ENCODE measurements around the gene SH3BGRL3. TPM values are rescaled to one million over a fixed set of nuclear protein-coding genes. Genes with fewer than 3 reads are reported as not detected.

Gene SH3BGRL3
- total RNA-seq, 1 experiment from 2014 or later: 143 TPM

DNA sequence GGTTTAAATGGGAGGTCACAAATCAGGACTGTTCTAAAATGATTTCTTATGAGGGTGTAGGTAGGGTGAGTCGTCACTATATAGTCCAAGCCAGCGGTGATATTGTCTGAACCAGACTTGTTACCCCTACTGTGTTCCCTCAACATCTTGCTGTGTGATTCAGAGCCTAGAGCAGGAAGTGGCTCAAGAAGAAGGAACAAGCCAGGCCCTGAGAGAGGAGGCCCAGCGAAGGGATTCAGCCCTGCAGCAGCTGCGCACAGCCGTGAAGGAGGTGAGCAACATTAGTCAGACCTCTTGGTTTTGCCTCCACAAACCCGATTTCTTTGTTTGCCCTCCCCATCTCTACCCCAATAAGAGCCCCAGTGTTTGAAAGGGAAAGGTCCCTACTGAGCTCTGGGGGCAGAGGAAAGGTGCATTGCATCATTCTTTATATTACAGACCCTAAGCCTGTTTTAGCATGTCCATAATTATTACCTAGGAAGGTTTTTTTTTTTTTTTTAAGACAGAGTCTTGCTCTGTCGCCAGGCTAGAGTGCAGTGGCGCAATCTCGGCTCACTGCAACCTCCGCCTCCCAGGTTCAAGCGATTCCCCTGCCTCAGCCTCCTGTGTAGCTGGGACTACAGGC is 5.0 kb upstream of the SH3BGRL3 start:
- no peak overlapping the region for H3K4me2 ChIP-seq (ENCODE audit: low read depth, low read length, poor library complexity, severe bottlenecking)
- DNase-seq: no peak
- no peaks in the 10 kb centered on the region for H3K9me2 ChIP-seq (replicated peaks; ENCODE audit: insufficient read depth, low read length)
- no peak overlapping the region for H2AFZ ChIP-seq (ENCODE audit: low read length)
- H4K20me1 ChIP-seq (ENCODE audit: insufficient read depth, low read depth, low read length): no peaks in the 10 kb centered on the region
- H3K9ac ChIP-seq (ENCODE audit: low read length): no peak overlapping the region
- H3K79me2 ChIP-seq (ENCODE audit: low read length): peaks cover 9% of the 10 kb centered on the region
- no peak overlapping the region for H3K27ac ChIP-seq (ENCODE audit: low read length)
- no peak overlapping the region for H3K4me3 ChIP-seq (ENCODE audit: low read length)
- peaks cover 33% of the 10 kb centered on the region; the same call in 1 of the 2 replicates for H3K36me3 ChIP-seq (ENCODE audit: insufficient read depth, low read length)
- no peaks in the 10 kb centered on the region for H3K27me3 ChIP-seq (ENCODE audit: low read length)
- no peaks in the 10 kb centered on the region for H3K9me3 ChIP-seq (ENCODE audit: low read length)
- peaks cover 31% of the 10 kb centered on the region for H3K4me1 ChIP-seq (ENCODE audit: low read length)

DNA sequence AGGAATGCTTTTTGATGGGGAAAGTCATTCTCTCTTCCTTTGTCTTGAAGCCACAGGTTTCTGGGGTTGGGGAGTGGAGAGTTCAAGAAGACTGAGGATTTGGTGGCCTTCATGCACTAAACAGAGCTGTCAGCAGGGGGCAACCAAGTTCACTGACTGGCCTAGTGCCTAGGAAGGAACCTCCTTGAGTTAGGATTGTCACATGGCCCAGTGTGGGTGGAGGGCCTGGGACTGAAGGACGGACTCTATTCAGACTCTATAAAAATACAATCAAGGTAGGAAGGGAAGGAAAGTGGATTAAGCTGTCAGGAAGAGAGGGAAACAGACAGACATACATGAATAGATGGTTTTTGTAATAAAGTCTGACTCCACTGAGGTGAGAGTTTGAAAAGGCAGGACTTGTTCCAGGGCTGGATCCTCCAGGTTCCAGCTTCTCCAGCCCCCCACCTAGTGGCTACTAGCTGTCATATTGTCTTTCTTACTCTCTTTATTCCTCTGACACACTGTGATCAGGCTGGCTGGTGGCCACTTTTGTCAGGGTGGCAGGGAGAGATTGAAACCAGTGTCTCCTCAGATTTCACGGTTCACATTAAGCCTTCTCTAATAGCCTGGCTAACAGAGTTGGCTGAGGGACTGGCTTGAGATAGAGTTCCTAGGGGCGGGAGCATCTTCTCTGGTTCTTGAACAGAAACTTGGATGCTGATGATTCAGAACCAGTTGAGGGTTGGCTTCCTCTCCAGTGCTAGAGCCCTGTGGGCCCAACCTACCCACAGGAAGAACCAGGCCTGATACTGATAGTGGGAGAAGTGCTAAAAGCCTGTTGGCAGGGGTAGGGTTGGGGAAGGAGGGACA is 4.1 kb upstream of the SH3BGRL3 start:
- H3K4me2 ChIP-seq (ENCODE audit: low read depth, low read length, poor library complexity, severe bottlenecking): no peak overlapping the region
- no peak overlapping the region for H2AFZ ChIP-seq (ENCODE audit: low read length)
- H3K4me1 ChIP-seq (ENCODE audit: low read length): peaks cover 35% of the 10 kb centered on the region
- H3K27ac ChIP-seq (ENCODE audit: low read length): peak overlapping the region; percentile 98
- no peak overlapping the region for H3K4me3 ChIP-seq (ENCODE audit: low read length)
- H3K9ac ChIP-seq (ENCODE audit: low read length): peak overlapping the region; percentile 38
- H3K9me2 ChIP-seq (replicated peaks; ENCODE audit: insufficient read depth, low read length): no peaks in the 10 kb centered on the region
- peak; percentile 91 for DNase-seq
- H3K36me3 ChIP-seq (ENCODE audit: insufficient read depth, low read length): peaks cover 32% of the 10 kb centered on the region; the same call in 1 of the 2 replicates
- H3K27me3 ChIP-seq (ENCODE audit: low read length): no peaks in the 10 kb centered on the region
- peaks cover 18% of the 10 kb centered on the region for H3K79me2 ChIP-seq (ENCODE audit: low read length)
- no peaks in the 10 kb centered on the region for H4K20me1 ChIP-seq (ENCODE audit: insufficient read depth, low read depth, low read length)
- no peaks in the 10 kb centered on the region for H3K9me3 ChIP-seq (ENCODE audit: low read length)

DNA sequence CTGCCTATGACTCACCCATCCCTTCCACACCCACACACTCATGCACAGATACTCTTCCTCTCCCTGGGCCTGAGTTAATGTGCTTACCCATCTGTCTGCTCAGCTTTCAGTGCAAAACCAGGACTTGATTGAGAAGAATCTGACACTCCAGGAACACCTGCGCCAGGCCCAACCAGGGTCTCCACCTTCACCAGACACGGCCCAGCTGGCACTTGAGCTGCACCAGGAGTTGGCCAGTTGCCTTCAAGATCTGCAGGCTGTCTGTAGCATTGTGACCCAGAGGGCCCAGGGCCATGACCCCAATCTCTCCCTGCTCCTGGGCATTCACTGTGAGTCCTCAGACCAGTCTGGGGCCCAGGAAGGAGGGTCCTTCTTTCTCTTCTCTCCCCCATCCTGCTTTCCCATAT is 3.5 kb upstream of the SH3BGRL3 start:
- Histone ChIP-seq H3K9me3 (ENCODE audit: low read length) (no peaks in the 10 kb centered on the region), H3K79me2 (ENCODE audit: low read length) (peaks cover 22% of the 10 kb centered on the region), H3K9me2 (replicated peaks; ENCODE audit: insufficient read depth, low read length) (no peaks in the 10 kb centered on the region), H3K4me1 (ENCODE audit: low read length) (peaks cover 42% of the 10 kb centered on the region), H3K4me3 (ENCODE audit: low read length) (no peak overlapping the region), H3K9ac (ENCODE audit: low read length) (peak overlapping the region; percentile 38; the same call in 1 of the 2 replicates), H3K36me3 (ENCODE audit: insufficient read depth, low read length) (peaks cover 32% of the 10 kb centered on the region; the same call in 1 of the 2 replicates), H3K27me3 (ENCODE audit: low read length) (no peaks in the 10 kb centered on the region), H4K20me1 (ENCODE audit: insufficient read depth, low read depth, low read length) (no peaks in the 10 kb centered on the region), H3K27ac (ENCODE audit: low read length) (peak overlapping the region; percentile 98), H3K4me2 (ENCODE audit: low read depth, low read length, poor library complexity, severe bottlenecking) (no peak overlapping the region), H2AFZ (ENCODE audit: low read length) (no peak overlapping the region)
- DNase-seq: peak; percentile 45

DNA sequence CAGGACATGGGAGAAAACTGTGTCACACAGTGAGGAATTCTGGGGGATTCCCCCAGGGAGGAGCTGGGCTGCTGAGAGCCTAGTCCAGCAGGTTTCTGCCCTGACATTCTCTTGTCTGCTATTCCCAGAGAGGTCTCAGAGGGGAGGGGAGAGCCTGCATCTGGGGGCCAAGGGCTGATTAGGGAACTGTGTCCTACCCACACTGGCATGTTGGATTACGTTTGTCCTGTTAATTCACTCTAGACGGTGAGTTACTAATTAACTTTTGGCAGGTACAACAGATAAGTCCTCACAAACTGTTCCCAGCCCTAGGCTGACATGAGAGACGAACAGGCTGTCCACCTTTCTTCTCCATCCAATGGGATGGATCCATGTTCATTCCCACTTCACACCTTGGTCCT is 2.6 kb upstream of the SH3BGRL3 start:
- Histone ChIP-seq H3K9me3 (ENCODE audit: low read length) (no peaks in the 10 kb centered on the region), H3K27ac (ENCODE audit: low read length) (peak overlapping the region; percentile 98; the same call in 1 of the 2 replicates), H2AFZ (ENCODE audit: low read length) (no peak overlapping the region), H3K79me2 (ENCODE audit: low read length) (peaks cover 22% of the 10 kb centered on the region), H3K9ac (ENCODE audit: low read length) (no peak overlapping the region), H3K4me3 (ENCODE audit: low read length) (no peak overlapping the region), H3K27me3 (ENCODE audit: low read length) (no peaks in the 10 kb centered on the region), H4K20me1 (ENCODE audit: insufficient read depth, low read depth, low read length) (no peaks in the 10 kb centered on the region), H3K4me1 (ENCODE audit: low read length) (peaks cover 50% of the 10 kb centered on the region), H3K36me3 (ENCODE audit: insufficient read depth, low read length) (peaks cover 26% of the 10 kb centered on the region; the same call in 1 of the 2 replicates), H3K9me2 (replicated peaks; ENCODE audit: insufficient read depth, low read length) (no peaks in the 10 kb centered on the region), H3K4me2 (ENCODE audit: low read depth, low read length, poor library complexity, severe bottlenecking) (no peak overlapping the region)
- peak; percentile 41 for DNase-seq

DNA sequence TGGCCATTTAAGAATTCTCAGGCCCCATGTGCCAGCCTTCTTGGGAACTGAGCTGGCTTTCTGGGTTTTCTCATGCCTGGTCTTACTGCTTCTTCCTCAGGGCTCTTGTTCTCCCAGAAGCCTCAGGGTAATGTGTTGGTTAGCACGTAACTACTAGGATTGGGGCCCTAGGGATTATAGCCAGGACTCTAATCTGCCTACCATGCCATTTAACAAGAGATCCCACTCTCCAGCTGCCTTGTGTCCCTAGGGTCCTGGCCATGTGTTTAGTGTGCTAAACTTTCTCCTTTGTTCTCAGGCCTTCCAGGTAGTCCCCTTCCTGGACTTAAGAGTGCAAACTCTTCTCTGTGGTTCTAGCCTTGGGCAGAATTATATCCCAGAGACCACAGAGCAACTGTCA is 2.2 kb upstream of the SH3BGRL3 start:
- Histone ChIP-seq H3K27ac (ENCODE audit: low read length) (peak overlapping the region; percentile 98), H3K9me2 (replicated peaks; ENCODE audit: insufficient read depth, low read length) (no peaks in the 10 kb centered on the region), H4K20me1 (ENCODE audit: insufficient read depth, low read depth, low read length) (no peaks in the 10 kb centered on the region), H3K79me2 (ENCODE audit: low read length) (peaks cover 22% of the 10 kb centered on the region), H3K4me1 (ENCODE audit: low read length) (peaks cover 54% of the 10 kb centered on the region), H3K27me3 (ENCODE audit: low read length) (no peaks in the 10 kb centered on the region), H3K4me2 (ENCODE audit: low read depth, low read length, poor library complexity, severe bottlenecking) (no peak overlapping the region), H3K9ac (ENCODE audit: low read length) (peak overlapping the region; percentile 81), H3K4me3 (ENCODE audit: low read length) (no peak overlapping the region), H2AFZ (ENCODE audit: low read length) (no peak overlapping the region), H3K36me3 (ENCODE audit: insufficient read depth, low read length) (peaks cover 26% of the 10 kb centered on the region), H3K9me3 (ENCODE audit: low read length) (no peaks in the 10 kb centered on the region)
- peak; percentile 38 for DNase-seq

DNA sequence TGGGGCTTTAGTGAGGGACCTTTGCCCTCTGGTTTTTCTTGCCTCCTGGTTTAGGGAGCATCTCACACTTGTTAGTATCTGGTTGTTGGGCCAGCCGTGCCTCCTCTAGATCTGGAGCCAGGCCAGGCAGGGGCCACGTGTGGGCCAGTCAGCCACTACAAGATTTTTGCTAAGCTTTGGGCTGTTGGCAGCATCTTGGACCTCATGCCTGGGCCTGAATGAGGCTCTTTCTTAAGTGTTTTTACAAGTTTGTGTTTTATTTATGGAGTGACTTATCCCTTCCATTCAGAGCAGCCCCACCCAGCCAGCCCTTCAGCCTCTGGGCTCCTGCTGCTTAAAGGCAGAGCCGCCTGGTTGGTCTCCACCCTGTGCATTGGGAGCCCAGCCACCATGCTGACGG is 1.6 kb upstream of the SH3BGRL3 start:
- Histone ChIP-seq H3K9me3 (ENCODE audit: low read length) (no peaks in the 10 kb centered on the region), H3K27me3 (ENCODE audit: low read length) (no peaks in the 10 kb centered on the region), H2AFZ (ENCODE audit: low read length) (no peak overlapping the region), H3K79me2 (ENCODE audit: low read length) (peaks cover 22% of the 10 kb centered on the region), H3K27ac (ENCODE audit: low read length) (peak overlapping the region; percentile 98), H3K4me2 (ENCODE audit: low read depth, low read length, poor library complexity, severe bottlenecking) (peak overlapping the region; percentile 83), H3K9ac (ENCODE audit: low read length) (peak overlapping the region; percentile 81), H3K36me3 (ENCODE audit: insufficient read depth, low read length) (peaks cover 21% of the 10 kb centered on the region), H4K20me1 (ENCODE audit: insufficient read depth, low read depth, low read length) (no peaks in the 10 kb centered on the region), H3K9me2 (replicated peaks; ENCODE audit: insufficient read depth, low read length) (no peaks in the 10 kb centered on the region), H3K4me1 (ENCODE audit: low read length) (peaks cover 60% of the 10 kb centered on the region), H3K4me3 (ENCODE audit: low read length) (no peak overlapping the region)
- DNase-seq: peak; percentile 46

DNA sequence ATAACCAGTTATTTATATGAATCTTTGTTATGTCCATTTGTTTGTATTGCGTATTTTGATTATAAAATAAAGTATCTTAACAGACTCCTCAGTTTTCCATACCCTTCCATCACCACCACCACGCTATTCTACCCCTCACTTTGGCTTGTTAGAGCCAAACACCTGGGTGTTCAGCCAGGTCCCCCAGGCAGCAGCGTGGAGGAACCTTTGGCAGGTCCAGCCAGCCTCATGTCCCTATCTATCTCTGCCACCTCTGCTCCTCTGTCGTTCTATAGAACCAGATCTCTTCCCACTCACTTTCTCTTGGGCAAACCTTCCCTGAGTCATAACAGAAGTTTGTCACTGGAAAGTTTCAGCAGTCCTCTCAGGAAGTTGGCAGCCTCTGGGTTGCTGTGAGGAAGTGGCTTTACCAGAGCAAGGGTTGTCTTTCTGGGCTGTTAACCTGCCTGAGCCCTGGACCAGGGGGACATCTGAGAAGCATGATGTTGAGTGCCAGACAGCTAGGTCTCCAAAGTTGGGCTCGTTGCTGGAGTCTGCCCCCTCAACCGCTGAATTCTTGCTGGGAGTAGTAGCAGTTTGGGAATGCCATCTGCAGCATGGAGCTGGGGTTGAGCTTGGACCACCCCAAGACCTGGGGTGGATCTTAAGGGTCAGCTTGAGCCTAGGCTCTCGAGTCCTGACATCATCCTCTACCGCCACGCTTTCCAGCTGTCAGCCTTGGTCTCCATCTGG is 996 bp upstream of the SH3BGRL3 start:
- peaks cover 22% of the 10 kb centered on the region for H3K79me2 ChIP-seq (ENCODE audit: low read length)
- H3K27me3 ChIP-seq (ENCODE audit: low read length): no peaks in the 10 kb centered on the region
- peak overlapping the region; percentile 81 for H3K9ac ChIP-seq (ENCODE audit: low read length)
- H2AFZ ChIP-seq (ENCODE audit: low read length): no peak overlapping the region
- H3K4me1 ChIP-seq (ENCODE audit: low read length): peaks cover 66% of the 10 kb centered on the region
- DNase-seq: peak; percentile 63
- H3K27ac ChIP-seq (ENCODE audit: low read length): peak overlapping the region; percentile 98
- peaks cover 21% of the 10 kb centered on the region for H3K36me3 ChIP-seq (ENCODE audit: insufficient read depth, low read length)
- peak overlapping the region; percentile 73 for H3K4me3 ChIP-seq (ENCODE audit: low read length)
- peak overlapping the region; percentile 83 for H3K4me2 ChIP-seq (ENCODE audit: low read depth, low read length, poor library complexity, severe bottlenecking)
- H4K20me1 ChIP-seq (ENCODE audit: insufficient read depth, low read depth, low read length): no peaks in the 10 kb centered on the region
- no peaks in the 10 kb centered on the region for H3K9me3 ChIP-seq (ENCODE audit: low read length)
- H3K9me2 ChIP-seq (replicated peaks; ENCODE audit: insufficient read depth, low read length): no peaks in the 10 kb centered on the region
